ENCODE measurements around the gene QRSL1.

DNA sequence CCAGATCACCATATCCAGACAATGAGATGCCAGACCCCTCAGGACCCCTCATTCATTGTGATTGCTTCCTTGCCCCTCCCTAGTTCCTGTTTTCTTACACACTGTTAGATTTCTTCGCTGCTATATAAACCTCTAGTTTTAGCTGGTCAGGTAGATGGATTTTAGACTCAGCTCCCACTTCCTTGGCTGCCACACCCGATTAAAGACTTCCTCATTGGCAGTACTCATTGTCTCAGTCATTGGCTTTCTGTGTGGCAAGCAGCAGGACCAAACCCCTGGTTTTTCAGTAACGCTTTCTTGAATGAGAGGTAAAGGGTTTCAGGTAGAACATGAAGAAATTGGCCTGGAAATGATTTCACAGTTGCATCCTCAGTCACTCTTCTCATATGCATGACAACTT is 47.9 kb downstream of the QRSL1 start:
- TF ChIP-seq, protein P1, sequence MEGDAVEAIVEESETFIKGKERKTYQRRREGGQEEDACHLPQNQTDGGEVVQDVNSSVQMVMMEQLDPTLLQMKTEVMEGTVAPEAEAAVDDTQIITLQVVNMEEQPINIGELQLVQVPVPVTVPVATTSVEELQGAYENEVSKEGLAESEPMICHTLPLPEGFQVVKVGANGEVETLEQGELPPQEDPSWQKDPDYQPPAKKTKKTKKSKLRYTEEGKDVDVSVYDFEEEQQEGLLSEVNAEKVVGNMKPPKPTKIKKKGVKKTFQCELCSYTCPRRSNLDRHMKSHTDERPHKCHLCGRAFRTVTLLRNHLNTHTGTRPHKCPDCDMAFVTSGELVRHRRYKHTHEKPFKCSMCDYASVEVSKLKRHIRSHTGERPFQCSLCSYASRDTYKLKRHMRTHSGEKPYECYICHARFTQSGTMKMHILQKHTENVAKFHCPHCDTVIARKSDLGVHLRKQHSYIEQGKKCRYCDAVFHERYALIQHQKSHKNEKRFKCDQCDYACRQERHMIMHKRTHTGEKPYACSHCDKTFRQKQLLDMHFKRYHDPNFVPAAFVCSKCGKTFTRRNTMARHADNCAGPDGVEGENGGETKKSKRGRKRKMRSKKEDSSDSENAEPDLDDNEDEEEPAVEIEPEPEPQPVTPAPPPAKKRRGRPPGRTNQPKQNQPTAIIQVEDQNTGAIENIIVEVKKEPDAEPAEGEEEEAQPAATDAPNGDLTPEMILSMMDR (IDR thresholded peaks at IDR 0.05), result no peak
- TF ChIP-seq EP300 (IDR thresholded peaks at IDR 0.05), result no peak
- TF ChIP-seq POLR2AphosphoS5 (IDR thresholded peaks at IDR 0.05), result no peak

Data from upper lobe of left lung (tissue), 4 donors.